Trophoblast cell (in vitro differentiated cells and primary cell): ENCODE data around the gene RASSF4.

Source experiments
- DNase-seq, 2 donors: peaks; one replicate each; pipeline ENCODE4 v3.0.0-alpha.2; 2016
- H2AFZ ChIP-seq: 2 replicates; pipeline ENCODE4 v1.6.1; 2013; ENCODE audit warnings: low read length, moderate library complexity, mild to moderate bottlenecking; ENCODE audit not compliant: insufficient read depth, poor library complexity
- H2AK5ac ChIP-seq: 2 replicates; pipeline ENCODE4 v1.6.1; 2013; ENCODE audit warnings: mild to moderate bottlenecking, low read length
- H2BK120ac ChIP-seq: 2 replicates; pipeline ENCODE4 v1.6.1; 2013; ENCODE audit warnings: low read length, mild to moderate bottlenecking, moderate library complexity; ENCODE audit not compliant: insufficient read depth, poor library complexity
- H2BK12ac ChIP-seq: 2 replicates; pipeline ENCODE4 v1.6.1; 2013; ENCODE audit warnings: mild to moderate bottlenecking, low read length, moderate library complexity
- H2BK5ac ChIP-seq: 2 replicates; pipeline ENCODE4 v1.6.1; 2013; ENCODE audit warnings: low read length, low read depth, moderate library complexity, mild to moderate bottlenecking; ENCODE audit not compliant: poor library complexity
- H3K14ac ChIP-seq: 2 replicates; pipeline ENCODE4 v1.6.1; 2013; ENCODE audit warnings: mild to moderate bottlenecking, low read length
- H3K18ac ChIP-seq: 2 replicates; pipeline ENCODE4 v1.6.1; 2013; ENCODE audit warnings: mild to moderate bottlenecking, low read length
- H3K23ac ChIP-seq: 2 replicates; pipeline ENCODE4 v1.6.1; 2013; ENCODE audit warnings: low read length
- H3K27ac ChIP-seq: 2 replicates; pipeline ENCODE4 v1.5.1; 2013; ENCODE audit warnings: low read depth, mild to moderate bottlenecking, inconsistent platforms, low read length, moderate library complexity
- H3K27me3 ChIP-seq: 2 replicates; pipeline ENCODE4 v1.6.1; 2013; ENCODE audit warnings: inconsistent platforms, mild to moderate bottlenecking, low read length, moderate library complexity; ENCODE audit not compliant: insufficient read depth
- H3K36me3 ChIP-seq, 2 experiments: 1 replicate in 1 of 2; 2 replicates in 1 of 2; pipeline ENCODE4 v1.6.1; 2013; ENCODE audit warnings: low read length in 2 of 2, mild to moderate bottlenecking in 2 of 2, moderate library complexity in 1 of 2; ENCODE audit not compliant: insufficient read depth in 2 of 2, control insufficient read depth in 1 of 2
- H3K4ac ChIP-seq: 2 replicates; pipeline ENCODE4 v1.6.1; 2013; ENCODE audit warnings: low read depth, mild to moderate bottlenecking, low read length, moderate library complexity
- H3K4me1 ChIP-seq, 2 experiments: 1 replicate in 1 of 2; 2 replicates in 1 of 2; pipeline ENCODE4 v1.6.1; 2013; ENCODE audit warnings: low read length in 2 of 2, mild to moderate bottlenecking in 2 of 2, moderate library complexity in 1 of 2; ENCODE audit not compliant: insufficient read depth in 2 of 2, control insufficient read depth in 1 of 2
- H3K4me2 ChIP-seq: 2 replicates; pipeline ENCODE4 v1.6.1; 2013; ENCODE audit warnings: inconsistent platforms, mild to moderate bottlenecking, low read length, moderate library complexity
- H3K4me3 ChIP-seq: 2 replicates; pipeline ENCODE4 v1.5.1; 2013; ENCODE audit warnings: mild to moderate bottlenecking, low read depth, low read length, inconsistent platforms
- H3K79me1 ChIP-seq: one replicate; pipeline ENCODE4 v1.6.1; 2013; ENCODE audit warnings: low read length
- H3K79me2 ChIP-seq: 2 replicates; pipeline ENCODE4 v1.6.1; 2013; ENCODE audit warnings: low read length, mild to moderate bottlenecking; ENCODE audit not compliant: control insufficient read depth, insufficient read depth, poor library complexity
- H3K9ac ChIP-seq: 2 replicates; pipeline ENCODE4 v1.6.1; 2013; ENCODE audit warnings: mild to moderate bottlenecking, low read length
- H3K9me3 ChIP-seq: 2 replicates; pipeline ENCODE4 v1.6.1; 2013; ENCODE audit warnings: low read depth, mild to moderate bottlenecking, control low read depth, inconsistent platforms, low read length; ENCODE audit not compliant: insufficient read depth
- H4K12ac ChIP-seq: 2 replicates; pipeline ENCODE4 v1.6.1; 2013; ENCODE audit warnings: low read depth, mild to moderate bottlenecking, low read length, moderate library complexity
- H4K8ac ChIP-seq: 2 replicates; pipeline ENCODE4 v1.6.1; 2013; ENCODE audit warnings: low read depth, mild to moderate bottlenecking, low read length, moderate library complexity
- H4K91ac ChIP-seq: one replicate; pipeline ENCODE4 v1.6.1; 2013; ENCODE audit warnings: low read depth, mild to moderate bottlenecking, low read length, moderate library complexity
- WGBS: extraction: QIAGEN DNeasy Blood & Tissue Kit; methylation state at CpG from one replicate; pipeline ENCODE4 v1.1.7; 2013; ENCODE audit warnings: missing lambda C conversion rate; ENCODE audit not compliant: insufficient read length, insufficient coverage; ENCODE audit errors: extremely low coverage; 5-methylcytosine and 5-hydroxymethylcytosine counted together

The RASSF4 gene

DNA sequence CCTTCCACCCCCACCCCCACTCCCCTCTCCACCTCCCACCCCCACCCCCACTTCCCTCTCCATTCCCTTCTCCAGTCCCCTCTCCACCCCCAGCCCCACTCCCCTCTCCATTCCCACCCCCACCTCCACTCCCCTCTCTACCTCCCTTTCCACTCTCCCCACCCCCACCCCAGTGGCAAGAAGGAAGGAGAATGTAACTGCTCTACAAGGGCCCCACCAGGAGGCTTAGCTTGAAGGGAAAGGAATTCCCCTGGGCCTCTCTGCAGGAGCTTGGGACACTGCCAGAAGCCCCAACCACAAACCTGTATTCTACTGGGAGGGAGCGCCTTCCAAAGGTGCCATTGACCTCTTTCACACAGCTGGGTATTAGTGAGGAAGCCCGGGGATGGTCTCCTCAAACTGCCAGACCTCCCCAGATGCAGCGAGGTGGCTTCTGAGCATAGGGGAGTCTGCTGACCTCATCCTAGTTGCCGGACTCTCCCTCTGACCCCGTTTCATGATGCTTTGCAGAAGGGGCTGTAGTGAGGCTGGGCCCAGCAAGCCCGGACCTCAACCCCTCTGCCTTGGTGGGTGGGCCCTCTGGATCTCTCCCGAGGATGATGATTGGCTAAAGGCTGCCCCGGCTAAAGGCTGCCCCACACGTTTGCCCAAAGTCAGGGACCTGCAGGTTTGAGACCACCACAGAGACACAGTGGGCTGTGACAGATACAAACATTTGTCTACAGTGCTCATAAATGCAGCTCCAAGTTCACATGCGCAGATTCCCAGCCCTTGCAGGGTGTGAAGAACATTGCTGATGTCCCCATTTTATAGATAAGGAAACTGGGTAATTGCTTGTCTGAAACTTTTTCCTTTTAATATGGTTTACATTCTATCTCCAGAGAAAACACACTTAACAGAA, 16.1 kb downstream of the RASSF4 start:
- Histone ChIP-seq H3K27me3 (no peaks in the 10 kb centered on the region), H2AK5ac (no peak overlapping the region), H3K4me1 (peaks cover 51 to 63% of the 10 kb centered on the region in 2 experiments), H4K91ac (peak overlapping the region; percentile 33), H3K4ac (no peak overlapping the region), H4K8ac (peak overlapping the region; percentile 7), H2AFZ (no peak overlapping the region), H4K12ac (no peak overlapping the region), H2BK5ac (peak overlapping the region; percentile 63), H3K79me1 (peaks cover 42% of the 10 kb centered on the region), H3K36me3 (peaks cover 16 to 21% of the 10 kb centered on the region in 2 experiments), H3K14ac (peak overlapping the region; percentile 14), H3K23ac (no peak overlapping the region), H3K4me2 (peak overlapping the region; percentile 5), H2BK12ac (peak overlapping the region; percentile 63), H3K27ac (peak overlapping the region; percentile 54), H2BK120ac (peak overlapping the region; percentile 2), H3K9me3 (no peaks in the 10 kb centered on the region), H3K9ac (no peak overlapping the region), H3K4me3 (no peak overlapping the region), H3K79me2 (peaks cover 8% of the 10 kb centered on the region), H3K18ac (no peak overlapping the region)
- no CpG with 5 or more reads among the region's 10 CpGs for WGBS
- peak in 1 of 2 donors; percentile 25 for DNase-seq

GRCh38 chr10:44976352-44977198, 17.0 kb downstream of the RASSF4 start:
- Histone ChIP-seq H3K79me2 (peaks cover 8% of the 10 kb centered on the region), H2BK120ac (no peak overlapping the region), H3K4ac (no peak overlapping the region), H3K27ac (no peak overlapping the region), H2BK5ac (peak overlapping the region; percentile 3), H3K79me1 (peaks cover 46% of the 10 kb centered on the region), H4K12ac (no peak overlapping the region), H3K4me1 (peaks cover 54 to 66% of the 10 kb centered on the region in 2 experiments), H3K9me3 (no peaks in the 10 kb centered on the region), H3K9ac (peak overlapping the region; percentile 14), H3K18ac (peak overlapping the region; percentile 9), H4K91ac (peak overlapping the region; percentile 2), H3K4me3 (no peak overlapping the region), H4K8ac (no peak overlapping the region), H3K14ac (peak overlapping the region; percentile 4), H3K4me2 (peak overlapping the region; percentile 71), H2AFZ (no peak overlapping the region), H2AK5ac (no peak overlapping the region), H2BK12ac (peak overlapping the region; percentile 16), H3K36me3 (peaks cover 7 to 12% of the 10 kb centered on the region in 2 experiments), H3K23ac (no peak overlapping the region), H3K27me3 (no peaks in the 10 kb centered on the region)
- WGBS: no CpG with 5 or more reads among the region's 9 CpGs
- DNase-seq: no peak

- H2BK5ac ChIP-seq: peak overlapping the region; percentile 63
- H3K9ac ChIP-seq: no peak overlapping the region
- H4K8ac ChIP-seq: peak overlapping the region; percentile 52
- no peaks in the 10 kb centered on the region for H3K27me3 ChIP-seq
- H2AFZ ChIP-seq: peak overlapping the region; percentile 8
- peak overlapping the region; percentile 82 for H3K14ac ChIP-seq
- H4K12ac ChIP-seq: peak overlapping the region; percentile 68
- peaks cover 3 to 5% of the 10 kb centered on the region in 2 experiments for H3K36me3 ChIP-seq
- H3K23ac ChIP-seq: no peak overlapping the region
- peak overlapping the region; percentile 37 for H3K4ac ChIP-seq
- peaks cover 10% of the 10 kb centered on the region for H3K79me2 ChIP-seq
- H3K18ac ChIP-seq: peak overlapping the region; percentile 86
- H2BK12ac ChIP-seq: peak overlapping the region; percentile 43
- H2BK120ac ChIP-seq: peak overlapping the region; percentile 46
- H4K91ac ChIP-seq: peak overlapping the region; percentile 77
- peak overlapping the region; percentile 25 for H3K4me3 ChIP-seq
- WGBS: no CpG with 5 or more reads among the region's 25 CpGs
- H3K27ac ChIP-seq: peak overlapping the region; percentile 80
- peak overlapping the region; percentile 71 for H3K4me2 ChIP-seq
- no peak for DNase-seq
- peaks cover 48% of the 10 kb centered on the region for H3K79me1 ChIP-seq
- H3K4me1 ChIP-seq: peaks cover 58 to 73% of the 10 kb centered on the region in 2 experiments
- peak overlapping the region; percentile 17 for H2AK5ac ChIP-seq
- H3K9me3 ChIP-seq: no peaks in the 10 kb centered on the region
Measured at GRCh38 chr10:44977287-44978212, 17.9 kb downstream of the RASSF4 start.
